Measurements from ENCODE around the gene FBRS. TPM values are rescaled to one million over a fixed set of nuclear protein-coding genes. Genes with fewer than 3 reads are reported as not detected.

Gene FBRS
- total and polyA plus RNA-seq, 2 of the 8 experiments (the other 6 are each of a cell fraction or from before 2014, with no cell fraction given): 2.4 to 13.9 TPM

DNA sequence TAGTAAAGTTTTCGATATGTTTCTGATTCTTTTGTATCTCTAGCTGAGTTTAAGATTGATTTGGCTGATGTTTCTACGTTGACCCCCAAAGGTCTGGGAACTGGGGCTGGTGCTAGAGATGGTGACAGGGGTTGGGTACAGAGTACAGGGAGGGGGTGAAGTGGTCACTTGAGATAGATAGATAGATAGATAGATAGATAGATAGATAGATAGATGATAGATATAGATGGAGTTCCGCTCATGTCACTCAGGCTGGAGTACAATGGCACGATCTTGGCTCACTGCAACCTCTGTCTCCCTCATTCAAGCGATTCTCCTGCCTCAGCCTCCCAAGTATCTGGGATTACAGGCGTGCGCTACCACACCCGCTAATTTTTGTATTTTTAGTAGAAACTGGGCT is 1.8 kb upstream of the FBRS start:
- H3K79me2 ChIP-seq (ENCODE audit: control insufficient read depth in 1 of 2, insufficient read depth in 2 of 2, low read length in 2 of 2): no peaks in the 10 kb centered on the region
- H3K27me3 ChIP-seq (replicated peaks in 1 of 4; ENCODE audit: control insufficient read depth in 3 of 4, extremely low read depth in 1 of 4, insufficient read depth in 3 of 4, low read length in 3 of 4): peaks cover 2 to 34% (median 27%) of the 10 kb centered on the region in 4 experiments
- no peak overlapping the region for H3K4ac ChIP-seq (replicated peaks; ENCODE audit: insufficient read length, low read depth, low read length)
- no peak overlapping the region for H3K27ac ChIP-seq (ENCODE audit: low read depth, low read length)
- no peak overlapping the region for H2BK5ac ChIP-seq (ENCODE audit: low read depth, low read length)
- no peak overlapping the region for H2BK120ac ChIP-seq (replicated peaks; ENCODE audit: low read depth, low read length)
- DNase-seq (ENCODE audit: low read depth in 1 of 2, low spot score in 2 of 2) (no peak), FAIRE-seq (no peak)
- H2BK12ac ChIP-seq (ENCODE audit: low read depth, low read length): no peak overlapping the region
- no peaks in the 10 kb centered on the region for H3K9me3 ChIP-seq (ENCODE audit: insufficient read depth in 2 of 2, low read depth in 1 of 2, low read length in 1 of 2)
- no peak overlapping the region for H4K5ac ChIP-seq (ENCODE audit: insufficient read length, low read depth, low read length)
- H2BK20ac ChIP-seq (ENCODE audit: low read length): no peak overlapping the region
- H3K4me3 ChIP-seq (ENCODE audit: extremely low read depth in 1 of 4, insufficient read depth in 2 of 4, low read depth in 3 of 4, low read length in 4 of 4): no peak overlapping the region
- no peak overlapping the region for H3K9ac ChIP-seq (replicated peaks in 1 of 4; ENCODE audit: extremely low read depth in 1 of 4, low read depth in 3 of 4, low read length in 3 of 4)
- H2BK15ac ChIP-seq (ENCODE audit: low read length): no peak overlapping the region
- no peak overlapping the region; a peak in 1 of 4 replicates for H3K4me2 ChIP-seq (ENCODE audit: insufficient read depth in 1 of 2, low read depth in 2 of 2, low read length in 2 of 2)
- CTCF ChIA-PET (ENCODE audit: partially characterized antibody): interaction anchor here (1.0 to 8.2 kb wide), 7 partner anchors 14 to 564 kb away, joined by 3 to 48 read pairs (median 3); partner anchors contain the start of gene TBX6
- H3K79me1 ChIP-seq (ENCODE audit: low read depth, low read length): 0 out of 2 replicates have a peak, but pooled peaks cover 2% of the 10 kb centered on the region
- WGBS, 2 experiments (ENCODE audit: extremely low coverage in 1 of 2, insufficient coverage in 1 of 2, insufficient read length in 1 of 2, insufficient replicate concordance in 2 of 2, low coverage in 1 of 2, low lambda C conversion rate in 2 of 2, missing lambda C conversion rate in 1 of 2): 93% methylated on average over 8 of the region's 8 CpGs; no CpG with 5 or more reads in 1 of the 2 experiments
- no peak overlapping the region for H3K14ac ChIP-seq (ENCODE audit: insufficient read length)
- no peak overlapping the region for H2AFZ ChIP-seq (ENCODE audit: low read length)
- no peak overlapping the region for H2AK5ac ChIP-seq (ENCODE audit: low read depth, low read length)
- no peak overlapping the region for H4K8ac ChIP-seq (ENCODE audit: extremely low read depth, insufficient read depth, low read length)
- POLR2A ChIA-PET (ENCODE audit: partially characterized antibody): interaction anchor here (0.6 to 1.3 kb wide), 2 partner anchors 18 to 226 kb away, joined by 3 to 4 read pairs; partner anchors contain the start of gene DCTPP1
- H3K36me3 ChIP-seq (ENCODE audit: control insufficient read depth in 2 of 4, insufficient read depth in 4 of 4, low read length in 3 of 4): no peaks in the 10 kb centered on the region; a peak in 1 of 8 replicates
- H3K23ac ChIP-seq (ENCODE audit: insufficient read length): no peak overlapping the region
- no peak overlapping the region for H3K18ac ChIP-seq (ENCODE audit: extremely low read depth, low read length)
- H3K56ac ChIP-seq (replicated peaks; ENCODE audit: insufficient read length, low read depth, low read length): no peak overlapping the region
- peaks cover 14 to 15% of the 10 kb centered on the region in 2 experiments for H4K20me1 ChIP-seq (replicated peaks in 1 of 2; ENCODE audit: control insufficient read depth in 1 of 2, insufficient read depth in 2 of 2, low read length in 2 of 2)
- no peak overlapping the region for H4K91ac ChIP-seq (replicated peaks; ENCODE audit: insufficient read length, low read length)
- peaks cover 2 to 13% (median 7%) of the 10 kb centered on the region in 4 experiments; a peak in 6 of 7 replicates for H3K4me1 ChIP-seq (replicated peaks in 1 of 4; ENCODE audit: control insufficient read depth in 3 of 4, insufficient read depth in 4 of 4, low read length in 3 of 4)
- peaks cover 12% of the 10 kb centered on the region; the same call in 1 of the 2 replicates for H3K23me2 ChIP-seq (ENCODE audit: low read depth, low read length)
- TF ChIP-seq TBP (IDR thresholded peaks at IDR 0.05; ENCODE audit: low read depth, low read length) (no peak), RFX5 (IDR thresholded peaks at IDR 0.05; ENCODE audit: borderline replicate concordance, low read depth, low read length) (no peak), EP300 (IDR thresholded peaks at IDR 0.05; ENCODE audit: borderline replicate concordance in 1 of 2, low read depth in 2 of 2, low read length in 2 of 2) (no peak), SUZ12 (IDR thresholded peaks at IDR 0.05; ENCODE audit: low read length) (no peak), SIX5 (IDR thresholded peaks at IDR 0.05; ENCODE audit: low read depth, low read length) (no peak), TEAD4 (IDR thresholded peaks at IDR 0.05; ENCODE audit: low read depth, low read length) (no peak), TCF12 (IDR thresholded peaks at IDR 0.05; ENCODE audit: low read depth, low read length) (no peak), ZNF274 (IDR thresholded peaks at IDR 0.05; ENCODE audit: borderline replicate concordance, extremely low read depth, low read length) (no peak)
